GM18907 (cell line): ENCODE data around the gene GFM1.

Source experiments
- ATAC-seq: cut with Tn5 transposase; IDR thresholded peaks from one replicate; pipeline ENCODE4 v1.9.1; 2021; ENCODE audit warnings: mild to moderate bottlenecking, moderate library complexity; ENCODE audit not compliant: unreplicated experiment

GFM1 gene

GRCh38 chr3:158644345-158644908, at the start of gene GFM1:
Gene GFM1, plus strand, starts transcription at chr3:158644527. Its CDS starts 108 bp downstream, at chr3:158644635.
- ATAC-seq = peak; percentile 99

GRCh38 chr3:158600787-158601186, 43.5 kb upstream of the GFM1 start:
- ATAC-seq = no peak

GRCh38 chr3:158602227-158602626, 42.1 kb upstream of the GFM1 start:
- ATAC-seq = no peak

DNA sequence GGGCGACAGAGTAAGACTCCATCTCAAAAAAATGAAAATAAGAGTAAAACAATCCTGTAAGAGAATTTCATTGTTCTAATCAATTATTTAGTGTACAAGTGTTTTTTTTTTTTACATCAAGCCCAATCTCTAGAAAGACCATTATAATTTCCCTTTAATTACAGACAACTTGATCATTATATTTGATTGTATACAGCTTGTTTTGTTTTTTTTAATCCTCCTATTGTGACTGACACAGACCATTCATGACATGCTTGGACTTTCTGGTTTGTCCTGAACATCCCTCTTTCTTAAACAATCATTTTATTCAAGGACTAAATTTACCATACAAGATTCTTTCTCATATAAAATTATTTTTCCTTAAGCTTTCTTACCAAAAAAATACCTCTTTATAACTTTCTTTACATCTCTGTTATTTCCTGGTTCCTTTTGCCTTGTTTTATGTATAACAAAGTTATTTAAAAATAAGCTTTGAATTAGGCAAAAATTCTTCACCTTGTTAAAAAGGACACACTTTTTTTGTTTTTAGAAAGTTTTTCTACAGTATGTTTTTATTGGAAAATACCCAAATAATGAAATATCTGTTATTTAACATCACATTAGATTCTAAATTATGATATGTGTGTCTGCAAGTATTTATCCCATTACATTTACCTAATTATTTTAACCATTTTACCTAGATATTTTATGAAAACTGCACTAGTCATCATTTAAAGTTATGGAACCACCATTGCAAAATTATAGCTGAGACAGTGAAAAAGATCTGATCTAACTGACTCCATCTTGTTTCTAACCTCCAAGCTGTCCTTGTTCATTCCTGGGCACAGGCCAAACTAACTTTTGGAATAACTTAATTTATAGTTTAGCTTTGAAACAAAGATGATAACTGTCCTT, 26.1 kb upstream of the GFM1 start:
- no peak for ATAC-seq

GRCh38 chr3:158625881-158626280, 18.4 kb upstream of the GFM1 start:
- ATAC-seq = no peak

DNA sequence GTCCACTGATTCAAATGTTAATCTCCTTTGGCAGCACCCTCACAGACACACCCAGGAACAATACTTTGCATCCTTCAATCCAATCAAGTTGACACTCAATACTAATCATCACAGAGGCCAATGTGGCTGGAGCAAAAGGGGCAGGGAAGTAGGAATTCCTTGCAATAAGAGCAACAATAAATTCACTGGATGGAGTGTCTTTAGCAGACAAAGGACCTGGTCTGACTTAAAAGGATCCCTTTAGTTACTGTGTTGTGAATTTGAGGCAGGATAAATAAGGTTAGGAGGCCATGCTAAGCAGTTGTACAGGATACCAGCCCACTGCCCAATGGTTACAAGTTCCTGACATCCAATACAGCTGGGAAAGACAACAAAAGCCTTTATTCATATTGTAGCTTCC, 12.3 kb upstream of the GFM1 start:
- no peak for ATAC-seq

DNA sequence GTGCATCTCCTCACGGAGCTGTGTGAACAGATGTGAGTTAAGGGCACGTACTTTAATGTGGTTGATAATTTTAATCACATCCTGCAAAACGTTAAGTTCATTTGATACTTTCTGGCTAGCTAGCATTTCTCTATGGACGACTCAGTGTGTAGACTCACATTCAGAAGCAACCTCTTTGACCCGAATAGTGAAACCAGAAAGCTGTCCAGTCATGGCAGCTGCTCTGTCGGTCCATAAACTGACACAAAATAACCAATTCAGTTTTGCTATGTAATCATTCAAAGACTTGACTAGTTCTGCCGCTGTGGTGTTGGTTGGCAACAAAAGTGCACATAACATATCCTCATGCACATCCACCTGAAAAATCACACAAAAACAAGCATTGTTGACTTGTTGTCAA, 3.7 kb upstream of the GFM1 start:
- ATAC-seq = no peak

DNA sequence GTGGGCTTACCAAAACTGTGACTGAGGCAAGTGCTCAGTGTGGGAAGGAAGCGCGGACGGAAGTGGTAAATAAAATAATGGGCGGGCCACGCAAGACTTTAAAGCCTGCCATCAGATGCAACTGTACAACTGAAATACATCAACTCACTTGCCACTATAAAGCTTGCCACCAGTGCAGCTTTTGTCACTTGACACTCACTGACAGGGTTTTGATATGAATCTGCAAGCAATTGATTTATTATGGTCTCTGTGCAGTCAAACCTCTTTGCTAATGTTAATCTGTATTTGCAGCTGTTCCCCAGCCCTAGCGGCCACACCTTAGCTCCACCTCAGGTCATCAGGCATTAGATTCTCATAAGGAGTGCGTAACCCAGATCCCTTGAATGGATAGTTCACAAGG, 2.3 kb upstream of the GFM1 start:
- no peak for ATAC-seq

DNA sequence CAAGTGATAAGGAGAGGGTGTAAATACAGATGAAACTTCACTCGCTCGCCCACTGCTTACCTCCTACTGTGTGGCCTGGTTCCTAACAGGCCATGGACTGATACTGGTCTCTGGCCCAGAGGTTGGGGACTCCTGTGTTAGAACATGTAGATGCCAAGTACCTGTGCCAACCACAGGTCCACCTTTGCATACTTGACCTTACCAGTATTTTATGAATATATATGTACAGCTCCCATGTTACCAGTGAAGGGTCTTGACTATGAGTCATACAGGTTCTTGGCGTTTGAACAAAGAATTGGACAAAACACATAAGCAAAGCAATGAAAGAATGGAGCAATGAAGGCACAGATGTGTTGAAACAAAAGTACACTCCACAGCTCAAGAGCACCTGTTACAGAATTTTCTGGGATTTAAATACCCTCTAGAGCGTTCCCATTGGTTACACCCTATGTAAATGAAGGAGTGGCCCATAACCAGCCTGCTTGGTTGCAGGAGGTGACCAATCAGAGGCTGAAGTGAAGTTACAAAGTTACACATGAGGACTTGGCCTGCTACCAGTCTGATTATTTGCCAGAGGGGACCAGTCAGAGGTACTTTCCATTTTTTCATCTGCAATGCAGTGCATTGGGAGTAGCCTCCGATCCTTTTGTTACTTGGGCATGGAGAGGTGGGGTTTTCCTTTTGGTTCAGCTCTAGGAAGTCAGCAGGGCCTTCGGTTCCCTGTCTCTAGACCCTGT, 1.7 kb upstream of the GFM1 start:
- no peak for ATAC-seq

DNA sequence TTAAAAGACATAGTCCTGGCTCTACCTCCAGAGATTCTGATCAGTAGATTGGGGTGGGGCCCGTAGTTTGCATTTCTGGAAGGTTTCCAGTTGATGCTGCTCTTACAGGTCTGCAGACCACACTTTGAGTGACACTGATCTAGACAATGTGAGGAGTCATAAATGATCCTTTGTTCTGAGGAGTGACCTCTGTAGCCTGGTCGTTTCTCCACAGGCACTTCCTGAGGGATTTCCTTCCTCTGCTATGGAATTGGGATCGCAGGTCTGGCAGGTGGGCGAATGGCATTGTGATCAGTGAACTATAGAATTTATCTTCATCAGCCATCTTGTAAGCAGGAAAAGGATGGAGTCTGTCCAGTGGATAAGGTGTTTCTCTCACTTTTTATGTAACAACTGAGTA, 5.5 kb downstream of the GFM1 start:
- no peak for ATAC-seq

- ATAC-seq = no peak
Observed at GRCh38 chr3:158651192-158651591, 6.9 kb downstream of the GFM1 start.

- no peak for ATAC-seq
Observed at GRCh38 chr3:158652463-158652862, 8.1 kb downstream of the GFM1 start.

- no peak for ATAC-seq
Observed at GRCh38 chr3:158658889-158659288, 14.6 kb downstream of the GFM1 start.

DNA sequence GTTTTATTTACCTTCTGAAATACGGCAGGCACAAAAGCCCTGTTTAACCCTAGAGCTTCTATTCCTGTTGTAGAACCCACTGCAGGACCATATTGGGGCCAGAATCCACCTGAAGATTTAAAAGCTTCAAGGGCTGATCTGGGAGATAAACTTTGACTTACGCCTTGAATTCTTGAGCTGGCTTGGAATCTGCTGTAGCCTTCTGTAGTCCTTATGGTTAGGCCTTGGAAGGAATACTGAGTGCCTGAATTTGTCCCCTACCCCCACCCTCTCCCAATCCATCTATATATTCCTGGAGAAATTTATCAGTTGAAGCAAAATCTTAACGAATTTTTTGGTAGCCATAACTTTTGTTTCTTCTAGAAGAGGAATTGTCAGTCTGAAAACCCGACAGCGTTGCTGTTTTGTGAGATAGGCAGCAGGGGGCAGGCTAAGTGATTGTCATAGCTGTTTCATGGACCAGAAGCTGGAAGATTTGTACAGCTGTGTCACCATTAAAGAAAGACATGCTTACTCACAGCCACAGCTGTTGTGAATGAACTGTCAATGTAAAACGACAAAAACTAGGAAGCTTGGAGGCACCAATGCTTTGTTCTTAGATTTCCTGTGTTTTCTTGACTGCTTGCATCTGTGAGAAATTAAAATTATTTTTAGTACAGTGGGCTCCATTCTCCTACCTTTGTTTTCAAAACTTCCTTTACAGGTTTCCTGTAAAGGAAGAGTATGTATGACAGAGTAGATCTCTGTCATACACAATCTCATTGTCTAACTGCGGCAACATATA, 15.3 kb downstream of the GFM1 start:
- peak; percentile 90 for ATAC-seq

DNA sequence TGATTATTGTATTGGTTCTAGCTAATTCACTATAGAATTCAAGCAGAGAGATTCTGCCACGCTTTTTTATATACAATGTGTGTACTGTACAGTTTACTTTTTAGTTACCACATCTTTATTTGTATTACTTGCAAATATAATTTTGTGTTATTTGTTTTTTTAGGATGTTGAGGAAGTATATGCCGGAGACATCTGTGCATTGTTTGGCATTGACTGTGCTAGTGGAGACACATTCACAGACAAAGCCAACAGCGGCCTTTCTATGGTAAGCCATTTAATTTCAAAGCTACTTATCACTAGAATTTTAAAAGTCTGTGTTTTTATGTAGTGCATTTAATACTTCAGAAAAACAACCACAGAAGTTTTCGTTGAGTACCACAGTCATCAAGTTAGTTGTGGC, 16.4 kb downstream of the GFM1 start:
- ATAC-seq = no peak

DNA sequence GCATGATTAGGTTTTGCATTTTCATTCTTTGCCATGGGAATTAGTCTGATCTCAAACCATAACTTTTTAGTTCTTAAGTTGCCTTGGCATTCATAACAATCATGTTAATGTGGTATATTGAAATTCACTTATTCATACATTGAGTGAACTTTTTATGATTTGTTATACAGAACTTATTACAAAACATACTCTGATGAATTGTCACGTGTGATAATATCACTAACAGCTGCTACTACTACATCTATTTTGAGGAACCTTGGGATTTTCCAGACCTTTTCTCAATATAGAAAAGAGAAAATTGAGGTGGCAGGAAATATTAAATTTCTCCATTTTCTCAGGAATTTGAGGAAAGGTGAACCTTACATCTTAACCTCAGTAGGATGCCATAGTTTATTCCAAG, 18.9 kb downstream of the GFM1 start:
- ATAC-seq = no peak

GRCh38 chr3:158663832-158664231, 19.5 kb downstream of the GFM1 start:
- ATAC-seq = no peak

DNA sequence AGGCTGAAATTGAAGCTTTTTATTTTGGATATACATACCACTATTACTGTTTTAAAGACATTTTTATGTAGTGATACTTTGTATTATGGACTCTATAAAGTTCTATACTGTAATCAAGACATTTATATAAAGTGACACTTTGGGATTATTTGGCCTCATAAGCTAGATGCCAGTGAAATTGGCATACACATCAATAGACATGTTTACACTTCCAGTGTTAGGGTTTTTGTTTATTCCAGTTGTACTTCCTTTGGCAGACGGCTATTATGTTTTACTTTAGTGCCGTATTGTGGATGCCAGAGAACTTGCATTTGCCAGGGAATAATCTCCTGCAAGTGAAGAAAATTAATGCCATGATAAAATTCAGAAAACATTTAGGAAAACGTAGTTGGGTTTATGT, 22.1 kb downstream of the GFM1 start:
- ATAC-seq = no peak

DNA sequence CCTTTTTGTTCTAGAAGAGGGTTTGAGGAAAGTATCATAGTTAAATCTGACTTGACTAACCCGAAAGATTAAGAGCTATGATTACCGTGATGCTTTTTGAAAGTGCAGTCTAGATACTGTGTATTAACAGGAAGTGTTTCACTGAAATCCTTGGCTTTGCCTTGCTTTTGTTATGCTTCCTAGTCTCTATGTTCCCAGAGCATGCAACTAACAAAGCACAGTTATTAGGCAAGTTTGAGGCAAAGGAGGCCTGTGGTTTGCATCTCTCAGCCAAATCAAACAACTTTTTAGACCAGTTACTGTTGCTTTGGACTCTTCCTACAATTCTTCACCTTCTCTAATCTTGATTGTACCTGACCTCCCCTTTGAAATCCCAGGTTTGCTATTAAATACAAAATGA, 24.2 kb downstream of the GFM1 start:
- no peak for ATAC-seq

- ATAC-seq = no peak
Observed at GRCh38 chr3:158671821-158672214, 27.5 kb downstream of the GFM1 start.
